Bronchial epithelial cell (primary cell): Measurements from ENCODE around the gene CCDC187. TPM values are rescaled to one million over a fixed set of nuclear protein-coding genes. Genes with fewer than 3 reads are reported as not detected.

Source experiments
- DNase-seq: peaks from one replicate; pipeline ENCODE4 v3.0.0-alpha.2; 2010; ENCODE audit warnings: low read depth
- FAIRE-seq: peaks from 2 replicates; lab custom pipeline; 2011; peaks lifted over from hg19 to GRCh38; lab: Jason Lieb, UNC
- H3K27me3 ChIP-seq: 2 replicates; pipeline ENCODE4 v1.5.1; 2011; ENCODE audit warnings: low read length; ENCODE audit not compliant: control insufficient read depth, insufficient read depth
- H3K36me3 ChIP-seq: 2 replicates; pipeline ENCODE4 v1.5.1; 2011; ENCODE audit warnings: low read length; ENCODE audit not compliant: control insufficient read depth, insufficient read depth
- H3K4me3 ChIP-seq: 2 replicates; pipeline ENCODE4 v1.5.1; 2011; ENCODE audit warnings: mild to moderate bottlenecking, low read depth, low read length, control low read depth
- CTCF ChIP-seq: IDR thresholded peaks from 2 replicates; pipeline ENCODE4 v1.5.1; 2011; ENCODE audit warnings: mild to moderate bottlenecking, moderate library complexity, low read length, control low read depth, inconsistent platforms; ENCODE audit not compliant: insufficient read depth, severe bottlenecking
- total RNA-seq: library from RNA; depleted of rRNA; stranded (reverse); fragments of >200 nt; gene quantifications from 2 replicates; pipeline ENCODE4 v1.2.1, GENCODE V29; 2014

Gene CCDC187
- total RNA-seq, 1 donor from 2014 or later = not detected

- Histone ChIP-seq H3K27me3 (no peaks in the 10 kb centered on the region), H3K36me3 (no peaks in the 10 kb centered on the region), H3K4me3 (no peak overlapping the region)
- TF ChIP-seq CTCF = no peak
- FAIRE-seq = no peak
- no peak for DNase-seq
Observed at GRCh38 chr9:136330406-136330990, 26.6 kb upstream of the CCDC187 start.

GRCh38 chr9:136329636-136330405 is 25.9 kb upstream of the CCDC187 start:
- DNase-seq = no peak
- no peak for TF ChIP-seq CTCF
- FAIRE-seq = no peak
- Histone ChIP-seq H3K36me3 (no peaks in the 10 kb centered on the region), H3K4me3 (no peak overlapping the region), H3K27me3 (no peaks in the 10 kb centered on the region)

GRCh38 chr9:136329211-136329627 is 25.3 kb upstream of the CCDC187 start:
- no peak for FAIRE-seq
- DNase-seq = no peak
- peaks cover 2% of the 10 kb centered on the region for H3K27me3 ChIP-seq
- H3K4me3 ChIP-seq = no peak overlapping the region
- H3K36me3 ChIP-seq = no peaks in the 10 kb centered on the region
- no peak for TF ChIP-seq CTCF

- peaks cover 2% of the 10 kb centered on the region for H3K27me3 ChIP-seq
- peak overlapping the region; percentile 54 for H3K4me3 ChIP-seq
- DNase-seq = no peak
- no peak for FAIRE-seq
- TF ChIP-seq CTCF = no peak
- H3K36me3 ChIP-seq = no peaks in the 10 kb centered on the region
Observed at GRCh38 chr9:136328622-136329041, 24.7 kb upstream of the CCDC187 start.

GRCh38 chr9:136328011-136328621 is 24.2 kb upstream of the CCDC187 start:
- FAIRE-seq (no peak), DNase-seq (peak; percentile 17)
- Histone ChIP-seq H3K4me3 (peak overlapping the region; percentile 54), H3K36me3 (no peaks in the 10 kb centered on the region), H3K27me3 (peaks cover 2% of the 10 kb centered on the region)
- TF ChIP-seq CTCF = no peak
